EH (cell line): ENCODE data around the gene FBXO7.
A peak's percentile ranks its signal among the peaks of the same experiment; 100 is the strongest.

Source experiments
- DNase-seq: peaks from one replicate; pipeline ENCODE4 v3.0.0-alpha.2; 2015; ENCODE audit warnings: low read depth

The FBXO7 gene

DNA sequence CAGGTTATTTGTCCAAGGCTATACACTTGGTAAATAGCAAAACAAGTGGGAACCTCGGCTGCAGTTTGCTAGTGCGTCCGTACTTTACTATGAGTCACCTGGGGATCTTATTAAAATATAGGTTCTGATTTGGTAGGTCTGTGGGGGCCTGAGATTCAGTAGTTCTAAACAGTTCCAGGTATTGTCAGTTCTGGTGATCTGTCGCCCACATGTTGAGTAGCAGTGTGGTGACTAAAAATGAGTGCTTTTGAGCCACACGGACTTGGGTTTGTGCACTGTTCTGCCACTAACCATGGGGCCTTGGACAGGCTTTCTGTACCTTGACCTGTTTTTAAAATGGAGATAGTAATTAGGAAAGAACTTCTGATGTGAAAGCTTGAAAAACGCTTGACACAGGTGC, 15.7 kb downstream of the FBXO7 start:
- DNase-seq, result no peak

DNA sequence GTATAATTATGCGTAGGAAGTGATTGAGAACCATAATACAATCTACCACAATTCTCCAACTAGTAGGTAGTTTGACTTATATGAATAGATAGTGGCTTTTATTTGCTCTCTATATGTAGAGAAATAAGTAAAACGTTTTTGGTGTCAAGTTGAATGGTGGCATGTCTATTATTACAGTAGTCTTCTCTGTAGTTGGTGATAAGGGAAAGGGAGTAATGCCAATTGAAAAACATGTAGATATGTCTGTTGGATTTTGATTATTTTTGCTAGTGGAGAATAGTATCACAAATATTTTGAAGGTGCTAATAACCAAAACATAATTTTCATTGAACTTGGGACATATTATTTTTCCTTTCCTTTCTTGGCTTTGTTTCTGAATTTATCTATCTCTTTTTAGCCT, 17.5 kb downstream of the FBXO7 start:
- no peak for DNase-seq

DNA sequence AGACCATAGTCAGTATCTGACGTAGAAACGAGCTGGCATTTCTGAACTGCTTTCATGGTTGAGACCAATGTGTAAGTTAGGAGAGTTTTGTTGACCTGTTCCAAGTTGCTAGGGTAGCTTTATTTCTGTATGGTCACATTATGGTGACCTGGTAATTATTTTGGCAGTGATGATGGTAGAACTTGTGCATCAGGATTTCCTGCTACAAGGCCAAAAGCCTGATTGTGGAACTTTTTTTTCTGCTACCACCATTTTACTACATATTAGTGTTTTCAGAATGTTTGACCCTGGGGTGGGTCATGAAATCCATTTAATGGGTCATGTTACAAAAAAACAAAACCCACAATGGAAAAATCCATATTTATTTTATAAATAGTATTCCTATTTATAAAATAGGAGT, 18.9 kb downstream of the FBXO7 start:
- no peak for DNase-seq

DNA sequence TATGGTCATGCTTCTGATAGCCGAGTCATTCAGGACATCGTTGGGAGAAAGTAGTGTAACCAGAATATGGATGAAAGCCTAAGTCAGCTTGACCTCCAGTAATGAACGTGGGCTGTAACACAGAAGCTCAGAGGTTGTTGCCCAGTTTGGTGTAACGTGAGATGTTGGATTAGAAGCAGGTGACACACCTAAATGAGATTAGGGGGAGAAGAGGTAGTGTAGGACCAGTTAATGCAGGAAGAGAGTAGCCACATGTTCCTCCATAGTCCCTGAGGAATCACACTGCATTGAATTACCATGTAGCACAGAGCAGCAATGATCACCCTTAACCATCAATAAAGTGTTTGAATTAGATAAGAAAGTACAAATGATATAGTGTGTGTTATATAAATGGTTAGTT, 20.4 kb downstream of the FBXO7 start:
- no peak for DNase-seq

DNA sequence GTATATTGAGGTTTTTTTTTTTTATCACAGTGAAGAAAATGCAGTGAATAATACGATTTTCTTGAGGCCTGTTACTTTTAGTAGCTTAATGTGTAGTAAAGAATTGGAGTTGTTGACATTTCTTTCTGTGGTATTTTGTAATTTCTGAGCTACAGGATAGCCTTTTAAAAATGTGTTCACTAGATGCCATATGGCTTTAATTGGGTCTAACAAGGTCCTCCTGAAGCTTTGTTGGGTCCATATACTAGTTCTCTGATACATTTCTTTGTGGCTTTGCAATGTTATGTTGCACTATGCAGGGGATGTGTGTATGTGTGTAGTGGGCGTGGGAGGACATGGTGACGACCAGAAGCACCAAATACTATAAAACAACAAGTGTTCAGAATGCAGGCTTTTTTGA, 25.1 kb downstream of the FBXO7 start:
- no peak for DNase-seq

DNA sequence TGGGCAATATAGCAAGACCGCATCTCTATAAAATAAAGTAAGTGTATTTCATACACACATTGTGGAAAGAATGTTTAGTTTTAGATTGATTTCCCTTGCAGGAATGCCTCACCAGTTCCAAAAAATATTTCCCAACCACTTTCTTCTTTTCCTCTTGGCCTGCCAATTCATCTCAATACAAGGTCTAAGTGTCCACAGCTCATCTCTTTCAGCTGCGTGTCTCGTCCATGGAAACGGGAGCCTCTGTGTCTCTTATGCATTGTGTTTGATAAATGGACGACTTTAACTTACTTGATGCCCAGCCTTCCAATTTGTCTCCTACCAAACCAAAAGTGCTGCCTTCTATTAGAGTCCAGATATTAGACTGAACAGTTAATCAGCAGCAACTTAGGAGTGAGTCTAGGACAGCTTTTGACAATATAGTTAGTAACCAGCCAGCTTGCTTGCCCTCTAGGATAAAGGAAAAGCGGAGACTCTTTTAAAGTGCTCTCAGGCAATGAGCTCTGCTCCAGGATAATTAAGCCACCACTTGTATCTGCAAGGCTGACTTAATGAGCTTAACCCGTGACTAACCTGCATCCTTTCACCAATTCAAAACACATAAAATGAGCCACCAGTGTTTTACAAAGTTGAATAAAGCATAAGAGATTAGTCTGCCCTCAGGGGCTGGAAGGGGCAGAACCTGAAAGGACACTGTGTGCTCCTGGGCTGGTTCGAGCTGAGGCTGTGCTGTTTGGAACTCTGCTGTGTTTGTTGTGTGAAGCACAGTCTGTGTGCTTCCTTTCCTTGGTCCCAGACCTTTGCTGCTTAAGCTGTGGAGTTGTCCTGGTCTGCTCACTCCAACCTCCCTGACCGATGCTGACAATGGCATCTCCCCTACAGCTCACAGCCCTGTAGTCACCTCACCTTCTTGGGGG, 27.5 kb downstream of the FBXO7 start:
- DNase-seq, result peak; percentile 8

DNA sequence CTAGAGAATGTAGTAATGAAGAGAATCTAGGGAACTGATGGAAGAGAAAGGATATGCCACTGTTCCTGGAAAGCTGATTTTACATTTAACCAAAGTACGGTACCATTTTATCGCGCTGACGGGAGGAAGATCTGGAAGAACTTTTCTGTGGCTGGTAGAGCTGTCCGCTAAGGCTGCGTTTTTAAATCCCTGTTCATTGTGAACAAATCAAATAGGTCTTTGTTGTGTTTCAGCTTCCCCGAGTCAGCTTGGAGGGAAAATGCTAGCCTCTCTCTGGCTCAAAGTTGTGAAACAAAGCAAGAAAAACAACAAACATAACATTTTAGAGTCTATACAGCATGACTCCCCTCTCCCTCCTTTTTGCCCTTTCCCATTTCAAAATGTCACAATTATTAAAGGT, 34.4 kb downstream of the FBXO7 start:
- no peak for DNase-seq

DNA sequence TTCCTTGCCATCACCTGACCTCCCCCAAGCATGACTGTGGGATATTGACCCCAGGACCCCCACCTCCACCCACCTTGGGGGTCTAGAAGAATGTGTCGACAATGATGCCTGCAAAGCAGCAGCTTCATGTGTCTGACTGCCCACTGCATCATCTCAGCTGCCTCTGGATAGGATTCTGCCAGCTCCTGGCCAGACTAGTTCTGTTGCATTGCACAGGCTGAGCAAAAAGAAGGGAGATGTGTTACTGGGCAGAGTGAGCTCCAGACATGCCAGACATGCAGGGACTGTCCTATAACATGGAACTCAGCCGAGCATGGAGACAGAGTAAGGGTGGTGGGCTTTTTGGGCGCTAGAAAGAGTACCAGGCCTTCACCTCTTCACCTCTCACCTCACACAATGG, 36.7 kb downstream of the FBXO7 start:
- no peak for DNase-seq

DNA sequence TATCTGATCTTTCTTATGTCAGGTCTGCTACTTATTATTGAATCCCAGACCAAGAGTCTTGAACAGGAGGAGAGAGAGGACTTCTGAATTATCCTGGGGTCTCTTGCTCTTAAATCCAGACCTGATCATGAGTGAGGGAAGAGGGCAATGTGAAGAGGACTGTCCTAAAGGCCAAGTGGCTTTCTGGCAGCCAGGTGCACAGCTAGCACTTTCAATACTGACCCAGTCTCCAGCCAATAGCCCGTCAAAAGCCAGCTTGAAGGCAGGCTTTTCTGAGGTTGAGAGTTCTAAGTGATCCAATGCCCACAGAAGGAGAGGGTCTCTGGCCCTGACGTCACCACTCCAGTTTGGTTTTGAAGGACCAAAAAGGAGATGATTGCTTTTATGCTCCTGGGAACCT, 37.2 kb downstream of the FBXO7 start:
- DNase-seq, result no peak

DNA sequence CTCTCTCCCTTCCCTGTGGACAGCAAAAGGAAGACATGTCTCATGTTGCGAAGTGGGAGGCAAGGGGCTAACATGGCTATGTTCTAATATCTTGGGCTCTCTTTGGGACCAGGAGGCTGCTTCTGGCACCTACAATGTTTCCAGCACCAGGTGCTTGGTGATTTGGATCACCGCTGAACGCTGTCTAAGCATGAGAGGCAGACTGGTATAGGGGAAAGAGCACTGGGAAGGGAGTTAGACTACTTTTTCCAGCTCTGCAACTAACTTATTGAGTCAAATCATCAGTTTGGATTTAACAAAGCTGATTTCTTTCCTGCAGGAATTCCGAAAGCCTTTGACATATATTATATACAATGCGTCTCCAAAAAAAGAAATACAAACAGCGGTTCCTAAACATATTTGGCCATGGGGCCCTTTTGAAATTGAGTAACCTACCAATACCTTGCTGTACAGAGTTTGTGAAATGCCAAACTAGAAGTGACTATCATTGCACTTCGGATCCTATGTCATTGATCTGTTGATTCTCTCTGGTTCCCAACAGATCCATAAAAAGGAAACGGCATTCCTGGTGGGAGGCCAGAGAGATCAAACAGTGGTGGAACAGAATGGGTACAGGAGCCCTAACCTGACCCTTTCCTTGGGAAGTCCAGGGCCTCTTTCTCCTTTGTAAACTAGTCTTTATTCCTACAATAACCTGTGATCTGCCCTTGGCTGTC, 37.8 kb downstream of the FBXO7 start:
- no peak for DNase-seq

DNA sequence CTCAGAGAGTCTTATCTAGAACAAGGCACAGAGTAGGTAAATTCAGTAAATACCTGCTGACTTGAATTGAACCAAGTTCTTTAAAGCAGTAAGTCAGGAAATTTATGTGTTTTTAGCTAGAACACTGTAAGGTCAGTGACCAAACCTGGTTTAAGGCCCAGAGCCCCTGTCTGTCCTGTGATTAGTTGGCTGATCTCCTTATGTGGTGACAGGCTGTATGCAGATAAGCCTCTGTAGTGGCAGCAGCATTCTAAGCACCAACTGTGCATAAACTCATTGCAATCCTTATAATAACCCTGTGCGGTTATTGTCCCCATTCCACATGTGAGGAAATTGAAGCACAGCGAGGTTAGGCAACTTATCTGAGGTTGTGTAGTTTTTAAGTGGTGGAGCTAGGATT, 40.5 kb downstream of the FBXO7 start:
- no peak for DNase-seq

DNA sequence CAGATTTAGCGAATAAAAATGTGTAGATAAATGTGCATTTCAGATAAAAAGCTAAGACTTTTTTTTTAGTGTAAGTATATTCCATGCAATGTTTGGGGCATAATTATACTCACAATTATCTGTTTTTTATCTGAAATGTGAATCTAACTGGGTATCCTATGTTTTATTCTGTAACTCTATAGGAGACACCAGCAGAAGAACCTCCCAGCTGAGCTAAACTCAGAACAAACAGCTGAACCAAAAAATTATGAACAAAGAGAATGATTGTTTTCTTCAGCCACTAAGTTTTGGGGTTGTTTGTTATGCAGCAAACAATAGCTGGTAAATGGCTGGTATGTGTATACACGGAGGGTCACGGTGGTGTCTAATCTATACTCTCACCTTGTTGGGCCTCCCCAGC, 42.9 kb downstream of the FBXO7 start:
- no peak for DNase-seq

DNA sequence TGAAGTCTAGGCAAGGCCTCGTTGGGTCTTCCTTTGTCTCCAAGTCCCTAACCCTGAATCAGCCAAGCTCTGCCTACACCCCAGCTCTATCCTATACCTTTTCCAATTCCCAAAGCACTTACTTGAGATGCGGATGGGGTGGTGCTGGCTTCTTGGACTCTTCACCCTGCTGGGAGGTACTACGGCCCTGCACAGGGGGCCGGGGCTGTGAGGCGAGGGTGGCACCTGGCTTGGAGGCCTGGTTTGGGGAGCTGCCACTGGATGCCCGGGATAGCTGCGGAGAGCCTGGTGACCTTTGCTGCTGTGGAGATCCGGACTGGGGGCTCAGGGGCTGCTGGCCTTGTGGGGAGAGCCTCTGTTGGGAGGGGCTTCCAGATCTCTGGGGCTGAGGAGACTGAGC, 43.3 kb downstream of the FBXO7 start:
- DNase-seq, result no peak

DNA sequence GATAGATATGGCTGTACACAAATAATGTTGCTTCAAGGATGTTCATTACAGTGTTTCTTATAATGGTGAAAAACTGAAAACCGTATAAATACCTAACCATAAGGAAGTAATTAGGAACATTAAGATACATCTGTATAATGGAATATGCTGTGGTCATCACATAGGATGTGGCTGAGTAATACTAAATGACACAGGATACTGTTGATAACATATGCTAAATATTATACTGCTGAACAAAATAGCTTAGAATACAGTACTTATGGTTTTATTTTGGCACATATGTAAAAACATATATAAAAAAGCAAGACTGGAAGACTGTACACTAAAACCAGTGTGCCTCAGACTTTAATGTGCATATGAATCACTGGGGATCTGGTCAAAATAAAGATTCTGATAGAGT, 43.8 kb downstream of the FBXO7 start:
- no peak for DNase-seq

DNA sequence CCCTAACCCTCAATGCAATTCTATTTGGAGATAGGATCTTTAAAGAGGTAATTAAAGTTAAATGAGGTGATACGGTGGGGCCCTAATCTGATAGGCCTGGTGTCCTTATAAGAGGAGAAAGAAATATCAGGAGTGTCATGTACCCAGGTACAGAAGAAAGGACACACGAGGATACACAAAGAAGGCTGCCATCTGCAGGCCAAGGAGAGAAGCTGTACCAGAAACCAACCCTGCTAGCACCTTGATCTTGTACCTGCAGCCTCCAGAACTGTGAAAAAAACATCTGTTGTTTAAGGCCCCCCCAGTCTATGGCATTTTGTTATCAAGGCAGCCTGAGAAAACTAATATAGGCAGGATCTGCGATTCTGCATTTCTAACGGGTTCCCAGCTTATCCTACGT, 44.2 kb downstream of the FBXO7 start:
- DNase-seq, result no peak

DNA sequence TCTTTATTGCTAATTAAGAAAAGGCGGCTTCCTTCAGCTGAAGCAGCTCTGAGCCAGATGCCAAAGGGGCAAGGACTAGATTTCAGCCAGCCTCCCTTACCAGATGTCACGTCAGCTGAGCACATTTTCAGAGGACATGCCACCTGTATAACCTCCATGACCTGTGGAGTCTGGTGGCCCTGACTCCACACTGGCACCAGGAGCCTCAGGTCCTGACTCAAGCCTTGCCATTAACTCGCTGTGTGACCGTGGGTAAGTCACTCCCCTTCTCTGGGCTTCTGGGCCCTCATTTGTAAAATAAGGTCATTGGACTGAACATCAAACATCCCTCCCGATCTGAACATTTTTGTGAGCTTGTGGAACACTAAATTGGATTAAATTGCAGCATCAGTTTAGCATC, 46.0 kb downstream of the FBXO7 start:
- no peak for DNase-seq

DNA sequence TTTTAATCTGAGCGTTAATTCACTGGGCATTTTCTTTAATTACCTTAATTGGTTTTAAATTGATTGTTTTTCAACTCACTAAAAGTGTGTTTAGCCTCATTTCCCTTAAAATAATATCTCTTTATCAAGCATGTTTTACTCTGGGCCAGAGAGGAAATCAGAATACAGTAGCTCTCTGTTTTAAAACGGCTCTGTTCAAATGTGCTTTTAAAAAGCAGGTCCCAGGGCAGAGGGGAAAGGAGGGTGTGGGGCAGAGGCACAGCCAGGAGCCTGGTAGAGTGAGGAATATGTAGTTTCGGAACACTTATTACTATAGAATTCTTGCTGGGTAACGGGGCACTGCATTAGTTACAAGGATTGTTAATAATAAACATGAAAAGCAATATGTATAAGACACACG, 47.6 kb downstream of the FBXO7 start:
- no peak for DNase-seq

DNA sequence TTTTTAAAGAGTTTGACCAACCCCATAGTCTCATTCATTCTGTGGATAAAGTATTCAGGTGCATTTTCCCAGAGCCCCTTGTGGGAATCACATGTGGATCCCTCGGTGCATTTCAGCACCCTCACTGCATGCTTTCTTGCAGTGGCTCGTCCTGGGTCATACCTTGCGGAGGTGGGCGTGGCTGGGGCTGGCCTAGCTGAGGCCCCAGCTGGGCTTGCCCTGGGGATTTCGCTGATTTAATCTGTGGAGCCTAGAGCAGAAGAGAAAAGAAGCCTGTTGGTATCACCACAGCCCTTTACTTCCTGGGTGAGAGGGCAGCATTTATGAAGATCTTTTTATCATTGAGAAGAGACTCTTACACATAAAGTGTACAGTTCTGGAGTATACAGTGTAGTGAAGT, 53.1 kb downstream of the FBXO7 start:
- DNase-seq, result no peak

DNA sequence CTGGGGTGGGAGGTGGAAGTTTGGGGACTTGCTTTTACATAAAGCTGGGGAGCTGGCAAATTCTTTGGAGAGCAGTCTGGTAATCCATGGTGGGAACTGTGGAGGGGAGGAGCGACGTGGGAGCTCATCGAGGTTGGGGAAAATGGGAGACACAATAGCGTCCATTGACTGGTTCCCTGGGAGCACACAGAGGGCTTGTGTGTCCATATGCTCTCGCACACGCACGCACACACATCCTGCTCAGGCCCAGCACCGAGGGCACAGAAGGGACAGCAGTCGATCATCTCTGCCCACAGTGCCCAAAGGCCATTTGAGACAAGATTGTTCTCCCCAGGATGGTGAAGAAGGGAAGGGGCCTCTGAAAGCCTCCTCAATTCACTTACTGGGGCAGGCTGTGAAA, 53.7 kb downstream of the FBXO7 start:
- DNase-seq, result no peak

DNA sequence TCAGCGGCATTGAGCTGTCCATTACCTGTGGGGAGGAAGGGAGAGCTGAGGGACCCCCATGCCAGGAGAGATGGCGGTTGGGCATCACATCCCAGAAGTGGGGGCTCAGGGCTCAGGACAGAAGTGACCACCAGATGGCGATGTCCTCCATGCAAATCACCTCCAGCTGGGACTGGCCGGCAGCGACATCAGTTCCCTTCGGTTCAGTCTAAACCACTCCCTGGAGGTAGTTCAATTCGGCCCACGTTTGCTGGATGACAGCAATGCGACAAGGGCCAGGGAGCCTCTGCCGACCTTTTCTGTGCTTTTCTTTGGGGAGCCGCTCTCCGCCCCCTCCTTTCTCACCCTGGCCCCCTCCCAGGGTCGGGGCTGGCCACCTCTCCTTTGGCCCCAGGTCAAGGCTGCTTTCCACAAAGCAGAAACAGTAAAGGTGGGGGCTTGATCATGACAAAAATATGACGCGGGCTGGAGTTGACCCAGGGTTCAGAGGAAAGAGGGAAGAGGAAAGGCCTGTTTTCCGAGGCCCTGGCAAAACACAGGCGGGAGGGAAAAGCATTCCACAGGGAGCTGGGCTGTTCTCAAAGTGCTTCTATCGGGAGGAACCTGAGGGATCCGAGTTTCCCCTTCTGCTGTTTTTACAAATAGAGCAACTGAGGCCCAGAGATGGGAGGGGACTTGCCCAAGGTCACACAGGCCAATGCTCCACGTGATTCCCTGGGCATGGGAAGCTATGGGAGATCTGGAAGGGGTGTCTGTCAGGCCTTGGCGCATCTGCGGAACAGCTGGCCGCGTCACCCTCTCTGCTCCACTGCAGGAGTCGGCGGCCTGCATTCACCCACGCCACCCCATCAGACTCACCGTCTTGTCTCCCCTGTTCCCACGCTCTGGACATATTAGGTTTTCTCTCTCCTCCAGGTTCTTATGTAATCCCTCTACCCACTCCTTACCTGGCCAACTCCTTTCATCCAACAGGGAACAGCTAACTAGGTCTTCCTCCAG, 54.7 kb downstream of the FBXO7 start:
- DNase-seq, result peak; percentile 85

DNA sequence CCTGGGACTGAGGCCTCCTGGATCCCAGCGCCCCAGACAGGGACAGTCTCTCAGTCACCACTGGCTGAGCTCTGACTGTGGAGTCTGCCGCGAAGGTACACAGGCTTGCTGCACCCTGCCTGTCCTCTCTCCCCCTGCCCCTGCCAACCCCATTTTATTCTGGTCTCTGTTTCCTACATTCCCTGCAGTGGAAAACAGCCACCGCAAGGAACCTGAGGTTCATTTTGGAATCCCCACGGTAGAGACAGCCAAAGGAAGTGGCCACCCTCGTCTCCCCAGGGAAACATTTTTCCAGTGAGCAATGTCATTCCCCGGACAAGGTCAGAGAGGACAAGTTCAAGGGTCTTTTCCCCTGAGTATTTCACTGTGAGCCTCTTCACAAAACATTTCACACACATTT, 56.6 kb downstream of the FBXO7 start:
- peak; percentile 38 for DNase-seq
